ENCODE results near the gene CFAP221. TPM values are rescaled to one million over a fixed set of nuclear protein-coding genes. Genes with fewer than 3 reads are reported as not detected.

The CFAP221 gene
- total RNA-seq, 4 donors from 2014 or later = 0.25 to 8.6 (median 0.66) TPM; not detected in 1

- Histone ChIP-seq H3K4me1 (no peaks in the 10 kb centered on the region), H3K27ac (no peak overlapping the region), H3K4me3 (no peak overlapping the region), H3K36me3 (no peaks in the 10 kb centered on the region), H3K27me3 (no peaks in the 10 kb centered on the region), H3K9me3 (peaks cover 0 to 15% (median 0%) of the 10 kb centered on the region in 3 donors)
- no peak for TF ChIP-seq POLR2AphosphoS5 (IDR thresholded peaks at IDR 0.05)
- TF ChIP-seq POLR2A (IDR thresholded peaks at IDR 0.05) = no peak
- TF ChIP-seq, protein P1, sequence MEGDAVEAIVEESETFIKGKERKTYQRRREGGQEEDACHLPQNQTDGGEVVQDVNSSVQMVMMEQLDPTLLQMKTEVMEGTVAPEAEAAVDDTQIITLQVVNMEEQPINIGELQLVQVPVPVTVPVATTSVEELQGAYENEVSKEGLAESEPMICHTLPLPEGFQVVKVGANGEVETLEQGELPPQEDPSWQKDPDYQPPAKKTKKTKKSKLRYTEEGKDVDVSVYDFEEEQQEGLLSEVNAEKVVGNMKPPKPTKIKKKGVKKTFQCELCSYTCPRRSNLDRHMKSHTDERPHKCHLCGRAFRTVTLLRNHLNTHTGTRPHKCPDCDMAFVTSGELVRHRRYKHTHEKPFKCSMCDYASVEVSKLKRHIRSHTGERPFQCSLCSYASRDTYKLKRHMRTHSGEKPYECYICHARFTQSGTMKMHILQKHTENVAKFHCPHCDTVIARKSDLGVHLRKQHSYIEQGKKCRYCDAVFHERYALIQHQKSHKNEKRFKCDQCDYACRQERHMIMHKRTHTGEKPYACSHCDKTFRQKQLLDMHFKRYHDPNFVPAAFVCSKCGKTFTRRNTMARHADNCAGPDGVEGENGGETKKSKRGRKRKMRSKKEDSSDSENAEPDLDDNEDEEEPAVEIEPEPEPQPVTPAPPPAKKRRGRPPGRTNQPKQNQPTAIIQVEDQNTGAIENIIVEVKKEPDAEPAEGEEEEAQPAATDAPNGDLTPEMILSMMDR (IDR thresholded peaks at IDR 0.05) = no peak
- no peak for TF ChIP-seq EP300 (IDR thresholded peaks at IDR 0.05)
- no peak for ATAC-seq
- WGBS, 2 donors (ENCODE audit: low coverage in 1 of 2) = 40 to 45% methylated on average over 3 of the region's 3 CpGs
These were observed 30.0 kb downstream of the CFAP221 start for GRCh38 chr2:119574108-119574815.

DNA sequence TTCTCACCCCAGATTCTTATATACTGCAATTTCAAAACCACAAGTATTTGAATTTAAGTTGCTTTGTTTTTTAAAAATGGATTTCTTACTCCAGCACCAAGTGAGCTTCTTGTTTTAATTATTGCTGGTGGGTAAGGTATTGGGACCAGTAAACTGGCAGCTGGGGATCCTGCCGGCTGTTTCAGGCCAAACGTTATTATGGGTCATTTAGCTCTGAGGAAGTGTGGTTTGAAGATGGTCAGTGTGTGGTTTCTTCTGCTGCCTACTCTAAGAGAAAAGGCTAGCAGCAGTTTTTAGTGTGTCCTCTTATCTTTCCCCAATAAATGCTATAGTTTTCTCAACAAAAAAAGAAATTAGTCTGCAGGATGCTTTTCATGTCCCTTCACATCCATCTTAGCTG is 30.6 kb downstream of the CFAP221 start:
- Histone ChIP-seq H3K27ac (no peak overlapping the region), H3K4me3 (no peak overlapping the region), H3K36me3 (no peaks in the 10 kb centered on the region), H3K4me1 (no peaks in the 10 kb centered on the region), H3K9me3 (peaks cover 0 to 9% (median 0%) of the 10 kb centered on the region in 3 donors), H3K27me3 (no peaks in the 10 kb centered on the region)
- ATAC-seq = no peak
- TF ChIP-seq POLR2A (IDR thresholded peaks at IDR 0.05) = no peak
- TF ChIP-seq POLR2AphosphoS5 (IDR thresholded peaks at IDR 0.05) = no peak
- no peak for TF ChIP-seq EP300 (IDR thresholded peaks at IDR 0.05)
- TF ChIP-seq, protein P1 (IDR thresholded peaks at IDR 0.05) = no peak
- WGBS, 2 donors (ENCODE audit: low coverage in 1 of 2) = 41 to 61% methylated on average over 2 of the region's 2 CpGs

DNA sequence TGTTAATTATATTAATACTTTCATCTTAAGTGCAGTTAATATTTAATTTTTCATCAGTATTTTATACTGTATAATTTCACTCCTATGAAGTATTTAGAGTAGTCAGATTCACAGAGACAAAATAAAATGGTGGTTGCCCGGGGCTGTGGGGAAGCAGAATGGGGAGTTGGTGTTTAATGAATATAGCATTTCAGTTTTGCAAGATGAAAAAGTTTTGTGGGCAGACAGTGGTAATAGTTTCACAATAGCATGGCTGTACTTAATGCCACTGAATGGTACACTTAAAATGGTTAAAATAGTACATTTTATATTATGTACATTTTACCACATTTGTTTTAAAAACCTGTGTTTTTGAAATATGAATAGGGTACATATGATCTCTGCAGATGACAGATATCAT is 31.2 kb downstream of the CFAP221 start:
- no peak for TF ChIP-seq EP300 (IDR thresholded peaks at IDR 0.05)
- Histone ChIP-seq H3K27me3 (no peaks in the 10 kb centered on the region), H3K4me1 (no peaks in the 10 kb centered on the region), H3K36me3 (no peaks in the 10 kb centered on the region), H3K4me3 (no peak overlapping the region), H3K27ac (no peak overlapping the region), H3K9me3 (peaks cover 0 to 7% (median 0%) of the 10 kb centered on the region in 3 donors)
- no peak for ATAC-seq
- WGBS, 2 donors (ENCODE audit: low coverage in 1 of 2) = 64 to 75% methylated on average over 1 of the region's 1 CpG

GRCh38 chr2:119579424-119580295 is 35.4 kb downstream of the CFAP221 start:
- no peak overlapping the region for H3K27ac ChIP-seq
- no peaks in the 10 kb centered on the region for H3K4me1 ChIP-seq
- TF ChIP-seq POLR2AphosphoS5 (IDR thresholded peaks at IDR 0.05) (no peak), POLR2A (IDR thresholded peaks at IDR 0.05) (no peak), EP300 (IDR thresholded peaks at IDR 0.05) (no peak)
- TF ChIP-seq, protein P1 (IDR thresholded peaks at IDR 0.05) = no peak
- 64 to 89% methylated on average over 5 to 6 of the region's 7 CpGs for WGBS, 2 donors (ENCODE audit: low coverage in 1 of 2)
- no peak overlapping the region for H3K4me3 ChIP-seq
- ATAC-seq = no peak
- H3K36me3 ChIP-seq = no peaks in the 10 kb centered on the region
- peaks cover 0 to 11% (median 0%) of the 10 kb centered on the region in 3 donors for H3K9me3 ChIP-seq
- no peaks in the 10 kb centered on the region for H3K27me3 ChIP-seq

GRCh38 chr2:119580550-119581072 is 36.4 kb downstream of the CFAP221 start:
- no peak for ATAC-seq
- WGBS, 2 donors (ENCODE audit: low coverage in 1 of 2) = 86 to 100% methylated on average over 1 to 4 of the region's 4 CpGs
- TF ChIP-seq POLR2A (IDR thresholded peaks at IDR 0.05) = no peak
- TF ChIP-seq EP300 (IDR thresholded peaks at IDR 0.05) = no peak
- TF ChIP-seq, protein P1 (IDR thresholded peaks at IDR 0.05) = no peak
- no peak for TF ChIP-seq POLR2AphosphoS5 (IDR thresholded peaks at IDR 0.05)
- H3K9me3 ChIP-seq = peaks cover 0 to 11% (median 0%) of the 10 kb centered on the region in 3 donors
- no peak overlapping the region for H3K27ac ChIP-seq
- no peaks in the 10 kb centered on the region for H3K27me3 ChIP-seq
- H3K4me1 ChIP-seq = no peaks in the 10 kb centered on the region
- H3K36me3 ChIP-seq = no peaks in the 10 kb centered on the region
- H3K4me3 ChIP-seq = no peak overlapping the region

All from gastroesophageal sphincter (tissue), 4 donors.